ENCODE data around the gene SNAP29. TPM values are rescaled to one million over a fixed set of nuclear protein-coding genes. Genes with fewer than 3 reads are reported as not detected.
A peak's percentile ranks its signal among the peaks of the same experiment; 100 is the strongest.

Gene SNAP29
- total RNA-seq, 4 donors from 2014 or later, result 22.1 to 41.1 (median 28.7) TPM

DNA sequence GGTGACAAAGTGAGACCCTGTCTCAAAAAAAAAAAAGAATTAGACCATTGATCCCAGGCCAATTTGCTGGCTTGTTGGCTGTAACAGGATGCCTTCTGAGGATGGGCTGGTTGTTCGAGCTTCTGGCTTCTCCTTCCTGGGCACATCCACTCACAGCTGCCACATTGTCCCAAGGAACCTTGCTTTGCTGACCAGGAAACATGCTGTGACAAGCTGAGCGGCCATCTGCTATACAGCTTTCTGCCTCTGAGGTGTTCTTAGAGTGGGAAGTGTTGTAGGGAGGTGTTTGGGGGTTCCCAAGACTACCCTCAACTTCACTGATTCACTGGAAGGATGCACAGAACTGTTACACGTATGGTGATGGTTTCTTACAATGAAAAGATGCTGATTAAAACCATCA, 6.5 kb downstream of the SNAP29 start:
- peaks cover 0 to 12% of the 10 kb centered on the region in 2 donors for H3K36me3 ChIP-seq
- ATAC-seq (no peak), DNase-seq (no peak)
- H3K4me3 ChIP-seq, result no peak overlapping the region
- H3K27ac ChIP-seq, result no peak overlapping the region
- in situ Hi-C loops (cut with MboI; ENCODE audit: low sequenced_read_pairs in 4 of 4), result no loop called here
- H3K4me1 ChIP-seq, result peaks cover 4 to 19% of the 10 kb centered on the region in 2 donors
- no peaks in the 10 kb centered on the region for H3K27me3 ChIP-seq
- no peak for TF ChIP-seq CTCF (IDR thresholded peaks at IDR 0.05 in 4 of 5, conservative IDR thresholded peaks at IDR 0.05 in 1 of 5)
- TF ChIP-seq POLR2A (IDR thresholded peaks at IDR 0.05), result no peak
- H3K9me3 ChIP-seq, result no peaks in the 10 kb centered on the region
- intact Hi-C loops (cut with DNase I; ENCODE audit: low total_unique reads), result no loop called here

- ATAC-seq, result no peak
- no peak for DNase-seq
- no peak overlapping the region for H3K4me3 ChIP-seq
- no peaks in the 10 kb centered on the region for H3K27me3 ChIP-seq
- in situ Hi-C loops (cut with MboI; ENCODE audit: low sequenced_read_pairs in 4 of 4) (no loop called here), intact Hi-C loops (cut with DNase I; ENCODE audit: low total_unique reads) (no loop called here)
- no peak overlapping the region for H3K27ac ChIP-seq
- no peak for TF ChIP-seq CTCF (IDR thresholded peaks at IDR 0.05 in 4 of 5, conservative IDR thresholded peaks at IDR 0.05 in 1 of 5)
- no peak for TF ChIP-seq POLR2A (IDR thresholded peaks at IDR 0.05)
- peaks cover 4 to 16% of the 10 kb centered on the region in 2 donors for H3K4me1 ChIP-seq
- no peaks in the 10 kb centered on the region for H3K9me3 ChIP-seq
- H3K36me3 ChIP-seq, result peaks cover 0 to 18% of the 10 kb centered on the region in 2 donors
Measured at GRCh38 chr22:20865875-20866445, 7.2 kb downstream of the SNAP29 start.

GRCh38 chr22:20866736-20867135, 7.9 kb downstream of the SNAP29 start:
- peaks cover 0 to 26% of the 10 kb centered on the region in 2 donors for H3K36me3 ChIP-seq
- peak overlapping the region; percentile 42 to 84 (median 72) for H3K27ac ChIP-seq
- peak overlapping the region in 1 of 4 donors; percentile 24 for H3K4me3 ChIP-seq
- H3K4me1 ChIP-seq, result peaks cover 4 to 16% of the 10 kb centered on the region in 2 donors
- no peak for ATAC-seq
- in situ Hi-C loops (cut with MboI; ENCODE audit: low sequenced_read_pairs in 4 of 4), result no loop called here
- DNase-seq, result no peak
- intact Hi-C loops (cut with DNase I; ENCODE audit: low total_unique reads), result no loop called here
- TF ChIP-seq POLR2A (IDR thresholded peaks at IDR 0.05) (no peak), CTCF (IDR thresholded peaks at IDR 0.05 in 4 of 5, conservative IDR thresholded peaks at IDR 0.05 in 1 of 5) (no peak)
- H3K9me3 ChIP-seq, result no peaks in the 10 kb centered on the region
- H3K27me3 ChIP-seq, result no peaks in the 10 kb centered on the region

DNA sequence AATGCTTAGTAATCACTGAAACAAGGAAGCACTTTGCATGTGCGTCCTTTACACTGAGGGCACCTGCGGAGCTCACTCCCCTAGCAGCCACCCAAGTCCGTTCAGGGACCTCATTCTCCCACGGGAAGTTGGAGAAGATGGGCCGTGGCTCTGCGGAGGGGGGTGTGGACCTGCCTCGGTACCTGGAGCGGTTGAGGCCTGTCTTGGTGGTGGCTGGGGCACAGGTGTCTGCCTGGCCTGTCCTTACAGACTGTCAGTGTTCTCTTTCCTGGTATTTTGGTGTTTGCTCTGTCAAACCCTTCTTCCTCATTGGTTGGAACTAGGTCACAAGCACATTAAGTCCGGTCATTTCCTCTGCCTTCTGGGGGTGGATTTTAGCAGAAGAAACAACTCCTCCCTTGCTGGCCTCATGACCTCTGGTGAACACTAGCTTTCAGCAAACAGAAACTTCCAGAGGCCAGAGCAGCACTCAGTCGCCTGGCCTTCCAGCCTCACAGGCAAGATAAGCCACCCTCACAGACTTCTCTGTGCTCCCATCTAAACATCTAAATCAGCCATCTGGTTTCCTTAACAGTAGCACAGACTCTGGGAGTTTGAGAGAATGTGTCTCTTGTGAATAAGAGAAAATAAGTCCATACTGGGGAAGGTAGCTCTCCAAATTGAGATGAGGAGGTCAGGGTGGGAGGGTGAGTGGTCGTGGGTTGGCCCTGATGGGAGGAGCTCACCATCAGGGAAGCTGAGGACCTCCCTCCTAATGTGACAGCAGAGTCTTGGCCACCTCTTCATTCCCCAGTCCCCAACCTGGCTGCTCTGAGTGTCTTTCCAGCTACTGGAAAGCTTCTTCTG, 8.6 kb downstream of the SNAP29 start:
- H3K9me3 ChIP-seq, result no peaks in the 10 kb centered on the region
- H3K36me3 ChIP-seq, result peaks cover 0 to 27% of the 10 kb centered on the region in 2 donors
- H3K4me3 ChIP-seq, result peak overlapping the region in 1 of 4 donors; percentile 24
- in situ Hi-C loops (cut with MboI; ENCODE audit: low sequenced_read_pairs in 4 of 4), result no loop called here
- peak overlapping the region; percentile 42 to 84 (median 72) for H3K27ac ChIP-seq
- no peaks in the 10 kb centered on the region for H3K27me3 ChIP-seq
- H3K4me1 ChIP-seq, result peaks cover 4 to 16% of the 10 kb centered on the region in 2 donors
- peak; percentile 37 to 38 for DNase-seq
- peak; percentile 17 to 53 for TF ChIP-seq POLR2A (IDR thresholded peaks at IDR 0.05)
- TF ChIP-seq CTCF (IDR thresholded peaks at IDR 0.05 in 4 of 5, conservative IDR thresholded peaks at IDR 0.05 in 1 of 5), result no peak
- ATAC-seq, result peak; percentile 50 to 81
- intact Hi-C loops (cut with DNase I; ENCODE audit: low total_unique reads), result no loop called here

Data from gastrocnemius medialis (tissue), 4 donors.